HL-60 (cell line): ENCODE data around the gene ANLN.

Source experiments
- DNase-seq, 2 experiments: peaks; one replicate each; pipeline ENCODE4 v3.0.0-alpha.2; 2010 to 2020; ENCODE audit warnings: low read depth in 1 of 2, low spot score in 1 of 2
- H3K27ac ChIP-seq: fragments of 250-450 bp; sonication (Bioruptor Pico); replicated peaks from 2 replicates; pipeline ENCODE4 v1.5.1; 2020; ENCODE audit warnings: mild to moderate bottlenecking, moderate library complexity
- H3K27me3 ChIP-seq: fragments of 250-450 bp; sonication (Bioruptor Pico); 2 replicates; pipeline ENCODE4 v1.5.1; 2021; ENCODE audit warnings: mild to moderate bottlenecking, moderate library complexity; ENCODE audit not compliant: insufficient read depth, poor library complexity, severe bottlenecking
- H3K4me3 ChIP-seq: replicated peaks from 2 replicates; pipeline ENCODE4 v1.5.1; 2011; ENCODE audit warnings: mild to moderate bottlenecking, control low read depth, low read length; ENCODE audit not compliant: insufficient read depth
- GABPA ChIP-seq: IDR thresholded peaks from 2 replicates; pipeline ENCODE4 v1.6.1; 2012; ENCODE audit warnings: low read depth
- POLR2AphosphoS5 ChIP-seq: IDR thresholded peaks from 2 replicates; pipeline ENCODE4 v1.6.1; 2012; ENCODE audit warnings: low read depth
- SPI1 ChIP-seq: IDR thresholded peaks from 2 replicates; pipeline ENCODE4 v1.6.1; 2012; ENCODE audit warnings: low read depth, mild to moderate bottlenecking, borderline replicate concordance
- TF ChIP-seq, protein P1 (sequence below): IDR thresholded peaks from one replicate; pipeline ENCODE4 v1.5.1; 2011; ENCODE audit warnings: low read length, control low read depth, inconsistent platforms; ENCODE audit not compliant: insufficient read depth
- TF ChIP-seq, protein P2 (sequence below): IDR thresholded peaks from 2 replicates; pipeline ENCODE4 v1.6.1; 2012; ENCODE audit warnings: low read depth; ENCODE audit not compliant: insufficient replicate concordance

Gene ANLN

DNA sequence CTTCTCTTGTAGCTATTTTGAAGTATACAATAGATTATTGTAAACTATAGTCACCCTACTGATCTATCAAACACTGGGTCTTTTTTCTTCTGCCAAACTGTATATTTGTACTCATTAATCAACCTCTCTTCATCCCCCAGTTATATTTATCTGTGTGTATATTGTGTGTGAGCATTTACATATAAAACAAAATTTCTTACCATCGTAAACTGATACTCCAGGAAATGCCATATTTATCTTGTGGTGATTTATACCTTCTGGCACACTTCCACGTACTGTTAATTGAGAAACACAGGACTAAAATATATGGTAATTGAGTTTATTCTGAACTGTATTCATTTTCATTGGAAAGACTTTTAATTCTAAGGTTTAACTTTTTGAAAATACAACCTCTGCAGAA is 18.9 kb downstream of the ANLN start:
- Histone ChIP-seq H3K4me3 (no peak overlapping the region), H3K27ac (no peak overlapping the region), H3K27me3 (no peaks in the 10 kb centered on the region)
- no peak for DNase-seq
- TF ChIP-seq POLR2AphosphoS5 (no peak), SPI1 (no peak), GABPA (no peak)
- TF ChIP-seq, protein P1, sequence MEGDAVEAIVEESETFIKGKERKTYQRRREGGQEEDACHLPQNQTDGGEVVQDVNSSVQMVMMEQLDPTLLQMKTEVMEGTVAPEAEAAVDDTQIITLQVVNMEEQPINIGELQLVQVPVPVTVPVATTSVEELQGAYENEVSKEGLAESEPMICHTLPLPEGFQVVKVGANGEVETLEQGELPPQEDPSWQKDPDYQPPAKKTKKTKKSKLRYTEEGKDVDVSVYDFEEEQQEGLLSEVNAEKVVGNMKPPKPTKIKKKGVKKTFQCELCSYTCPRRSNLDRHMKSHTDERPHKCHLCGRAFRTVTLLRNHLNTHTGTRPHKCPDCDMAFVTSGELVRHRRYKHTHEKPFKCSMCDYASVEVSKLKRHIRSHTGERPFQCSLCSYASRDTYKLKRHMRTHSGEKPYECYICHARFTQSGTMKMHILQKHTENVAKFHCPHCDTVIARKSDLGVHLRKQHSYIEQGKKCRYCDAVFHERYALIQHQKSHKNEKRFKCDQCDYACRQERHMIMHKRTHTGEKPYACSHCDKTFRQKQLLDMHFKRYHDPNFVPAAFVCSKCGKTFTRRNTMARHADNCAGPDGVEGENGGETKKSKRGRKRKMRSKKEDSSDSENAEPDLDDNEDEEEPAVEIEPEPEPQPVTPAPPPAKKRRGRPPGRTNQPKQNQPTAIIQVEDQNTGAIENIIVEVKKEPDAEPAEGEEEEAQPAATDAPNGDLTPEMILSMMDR, result no peak
- TF ChIP-seq, protein P2, sequence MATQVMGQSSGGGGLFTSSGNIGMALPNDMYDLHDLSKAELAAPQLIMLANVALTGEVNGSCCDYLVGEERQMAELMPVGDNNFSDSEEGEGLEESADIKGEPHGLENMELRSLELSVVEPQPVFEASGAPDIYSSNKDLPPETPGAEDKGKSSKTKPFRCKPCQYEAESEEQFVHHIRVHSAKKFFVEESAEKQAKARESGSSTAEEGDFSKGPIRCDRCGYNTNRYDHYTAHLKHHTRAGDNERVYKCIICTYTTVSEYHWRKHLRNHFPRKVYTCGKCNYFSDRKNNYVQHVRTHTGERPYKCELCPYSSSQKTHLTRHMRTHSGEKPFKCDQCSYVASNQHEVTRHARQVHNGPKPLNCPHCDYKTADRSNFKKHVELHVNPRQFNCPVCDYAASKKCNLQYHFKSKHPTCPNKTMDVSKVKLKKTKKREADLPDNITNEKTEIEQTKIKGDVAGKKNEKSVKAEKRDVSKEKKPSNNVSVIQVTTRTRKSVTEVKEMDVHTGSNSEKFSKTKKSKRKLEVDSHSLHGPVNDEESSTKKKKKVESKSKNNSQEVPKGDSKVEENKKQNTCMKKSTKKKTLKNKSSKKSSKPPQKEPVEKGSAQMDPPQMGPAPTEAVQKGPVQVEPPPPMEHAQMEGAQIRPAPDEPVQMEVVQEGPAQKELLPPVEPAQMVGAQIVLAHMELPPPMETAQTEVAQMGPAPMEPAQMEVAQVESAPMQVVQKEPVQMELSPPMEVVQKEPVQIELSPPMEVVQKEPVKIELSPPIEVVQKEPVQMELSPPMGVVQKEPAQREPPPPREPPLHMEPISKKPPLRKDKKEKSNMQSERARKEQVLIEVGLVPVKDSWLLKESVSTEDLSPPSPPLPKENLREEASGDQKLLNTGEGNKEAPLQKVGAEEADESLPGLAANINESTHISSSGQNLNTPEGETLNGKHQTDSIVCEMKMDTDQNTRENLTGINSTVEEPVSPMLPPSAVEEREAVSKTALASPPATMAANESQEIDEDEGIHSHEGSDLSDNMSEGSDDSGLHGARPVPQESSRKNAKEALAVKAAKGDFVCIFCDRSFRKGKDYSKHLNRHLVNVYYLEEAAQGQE, result no peak

DNA sequence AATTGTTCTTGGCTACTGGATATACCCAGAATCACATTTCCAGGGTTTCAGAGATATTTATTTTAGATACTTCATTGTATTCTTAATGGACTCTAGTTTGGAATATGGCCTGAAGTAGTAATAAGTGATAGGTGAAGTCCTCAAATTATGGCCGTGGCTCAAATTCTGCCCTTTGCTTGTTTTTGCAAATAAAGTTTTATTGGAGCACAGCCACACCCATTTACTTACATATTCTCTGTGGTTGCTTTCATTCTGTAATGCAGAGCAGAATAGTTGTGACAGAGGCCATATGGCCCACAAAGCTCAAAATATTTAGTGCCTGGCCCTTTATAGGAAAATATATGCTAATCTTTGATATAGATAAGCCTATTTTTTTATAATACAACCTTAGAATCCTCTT is 19.5 kb downstream of the ANLN start:
- no peak for DNase-seq
- Histone ChIP-seq H3K27me3 (no peaks in the 10 kb centered on the region), H3K27ac (no peak overlapping the region), H3K4me3 (no peak overlapping the region)
- TF ChIP-seq, protein P1, result no peak
- TF ChIP-seq POLR2AphosphoS5 (no peak), GABPA (no peak), SPI1 (no peak)
- TF ChIP-seq, protein P2, result no peak

DNA sequence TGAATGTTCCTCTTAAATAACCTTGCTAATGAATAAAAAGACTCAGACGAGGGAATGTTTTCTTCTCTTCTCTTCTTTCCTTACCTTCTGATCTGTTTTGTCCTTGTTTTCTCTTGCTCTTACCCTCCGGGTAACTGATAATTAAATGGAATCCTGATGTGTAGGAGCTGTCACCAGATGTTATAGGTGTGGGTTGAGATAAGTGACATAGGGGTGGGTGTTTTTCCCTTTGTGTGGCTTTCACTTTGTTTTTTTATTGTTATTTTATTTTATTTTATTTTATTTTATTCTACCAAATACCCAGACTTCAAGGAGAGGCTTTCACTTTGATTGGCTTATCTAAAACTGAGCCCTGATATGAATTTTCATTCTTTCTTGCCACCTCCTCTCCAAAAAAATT is 25.5 kb downstream of the ANLN start:
- DNase-seq, result no peak
- Histone ChIP-seq H3K27me3 (no peaks in the 10 kb centered on the region), H3K4me3 (no peak overlapping the region), H3K27ac (no peak overlapping the region)
- TF ChIP-seq, protein P1, result no peak
- TF ChIP-seq GABPA (no peak), SPI1 (no peak), POLR2AphosphoS5 (no peak)
- TF ChIP-seq, protein P2, result no peak
